K562 (cell line): ENCODE results near the gene MUC5AC. TPM values are rescaled to one million over a fixed set of nuclear protein-coding genes. Genes with fewer than 3 reads are reported as not detected.

Experiments used
- ATAC-seq: fragments of 200-7000 bp; cut with Tn5 transposase; 3 replicates; pipeline ENCODE4 v1.9.1; 2020; ENCODE audit warnings: moderate library complexity
- BruUV-seq: library from RNA; stranded (reverse); fragments of 400-500 nt; replicated peaks from 2 replicates; lab custom pipeline; 2021; lab: Mats Ljungman, UMichigan
- CTCF ChIA-PET: fragments of 300-600 bp; formaldehyde crosslinking; extraction: SDS; loops from one replicate; lab custom pipeline; 2021; ENCODE audit warnings: low intra/inter-chr PET ratio; lab: Yijun Ruan, JAX
- POLR2A ChIA-PET: fragments of 300-600, 350-650 bp; sonication (Branson Sonifier 250); formaldehyde crosslinking; extraction: SDS; loops from one replicate; lab custom pipeline; 2021; ENCODE audit warnings: antibody characterized with exemption, inconsistent platforms; lab: Yijun Ruan, JAX
- DNase-seq, 4 experiments: peaks; one replicate each; pipeline versions ENCODE4 v3.0.0 to v3.0.0-alpha.2; 2011 to 2018; ENCODE audit warnings: low spot score in 3 of 4, mixed read lengths in 3 of 4; ENCODE audit errors: extremely low read depth in 1 of 4
- FAIRE-seq: peaks from 2 replicates; lab custom pipeline; 2011; peaks lifted over from hg19 to GRCh38; lab: Jason Lieb, UNC
- H2AFZ ChIP-seq: 2 replicates; pipeline ENCODE4 v1.6.0; 2011; ENCODE audit warnings: low read depth, low read length, control low read depth, inconsistent platforms
- H3K27ac ChIP-seq: fragments of 200-600 bp; 3 replicates; pipeline ENCODE4 v1.8.0; 2011; ENCODE audit warnings: low read depth, mild to moderate bottlenecking, control low read depth, inconsistent platforms, low read length, moderate library complexity, mixed read lengths; ENCODE audit errors: extremely low read depth
- H3K27me3 ChIP-seq, 2 experiments: fragments of 300-600 bp in 1 of 2; 2 replicates in 1 of 2; 3 replicates in 1 of 2; pipeline versions ENCODE4 v1.6.0 to v1.8.0; 2011; ENCODE audit warnings: inconsistent platforms in 2 of 2, low read length in 2 of 2, mild to moderate bottlenecking in 1 of 2, mixed read lengths in 1 of 2, moderate library complexity in 1 of 2; ENCODE audit not compliant: control insufficient read depth in 2 of 2, insufficient read depth in 2 of 2
- H3K36me3 ChIP-seq: fragments of 300-600 bp; 3 replicates; pipeline ENCODE4 v1.8.0; 2011; ENCODE audit warnings: mild to moderate bottlenecking, low read length, inconsistent platforms; ENCODE audit not compliant: control insufficient read depth, insufficient read depth
- H3K4me1 ChIP-seq, 2 experiments: fragments of 200-600 bp in 1 of 2; replicated peaks in 1 of 2; 2 replicates in 1 of 2; 3 replicates in 1 of 2; pipeline versions ENCODE4 v1.5.1 to v1.8.0; 2011; ENCODE audit warnings: inconsistent platforms in 2 of 2, low read length in 2 of 2, mild to moderate bottlenecking in 1 of 2, mixed read lengths in 1 of 2, moderate library complexity in 1 of 2; ENCODE audit not compliant: control insufficient read depth in 2 of 2, insufficient read depth in 2 of 2
- H3K4me2 ChIP-seq: 2 replicates; pipeline ENCODE4 v1.6.1; 2011; ENCODE audit warnings: low read length, control low read depth, inconsistent platforms, mixed read lengths; ENCODE audit not compliant: insufficient read depth
- H3K4me3 ChIP-seq: fragments of 200-600 bp; sonication (generic), shearing (Covaris generic); 2 replicates; pipeline ENCODE4 v1.5.1; 2016; ENCODE audit warnings: control low read depth, inconsistent platforms
- H3K79me2 ChIP-seq: fragments of 200-600 bp; 3 replicates; pipeline ENCODE4 v1.8.0; 2011; ENCODE audit warnings: low read length, inconsistent platforms; ENCODE audit not compliant: control insufficient read depth, insufficient read depth
- H3K9ac ChIP-seq, 2 experiments: 2 replicates each; pipeline versions ENCODE4 v1.6.0 to v1.6.1; 2011; ENCODE audit warnings: low read depth in 2 of 2, low read length in 2 of 2, control low read depth in 1 of 2, inconsistent platforms in 1 of 2, mild to moderate bottlenecking in 1 of 2, mixed read lengths in 1 of 2; ENCODE audit not compliant: insufficient read depth in 1 of 2
- H3K9me1 ChIP-seq: one replicate; pipeline ENCODE4 v1.6.0; 2011; ENCODE audit warnings: inconsistent platforms, mild to moderate bottlenecking, low read length, moderate library complexity; ENCODE audit not compliant: control insufficient read depth, insufficient read depth
- H3K9me3 ChIP-seq: replicated peaks from 2 replicates; pipeline ENCODE4 v1.5.1; 2011; ENCODE audit warnings: low read depth, low read length, inconsistent platforms; ENCODE audit not compliant: control insufficient read depth, insufficient read depth
- H4K20me1 ChIP-seq: replicated peaks from 2 replicates; pipeline ENCODE4 v1.6.1; 2011; ENCODE audit warnings: low read length, inconsistent platforms, mixed read lengths; ENCODE audit not compliant: control insufficient read depth, insufficient read depth
- CTBP1 ChIP-seq: fragments of 450-650 bp; IDR thresholded peaks from 2 replicates; pipeline ENCODE4 v1.6.1; 2016; ENCODE audit warnings: borderline replicate concordance
- JUND ChIP-seq, 2 experiments: IDR thresholded peaks; 2 replicates in 1 of 2; 3 replicates in 1 of 2; pipeline ENCODE4 v1.6.1; 2011; ENCODE audit warnings: borderline replicate concordance in 2 of 2, low read depth in 2 of 2, low read length in 2 of 2, improper control_type of control experiment in 1 of 2, missing biosample characterization in 1 of 2, missing genetic modification characterization in 1 of 2, missing genetic modification reagents in 1 of 2
- MAZ ChIP-seq, 2 experiments: fragments of 450-650 bp in 1 of 2; sonication (generic) in 1 of 2; formaldehyde crosslinking; IDR thresholded peaks in 1 of 2; conservative IDR thresholded peaks in 1 of 2; 2 replicates each; pipeline versions ENCODE4 v1.4.0 to v1.5.0; 2020; ENCODE audit warnings: mild to moderate bottlenecking in 1 of 2, missing genetic modification reagents in 1 of 2
- MTA3 ChIP-seq: fragments of 450-650 bp; formaldehyde crosslinking; IDR thresholded peaks from 2 replicates; pipeline ENCODE4 v1.6.1; 2017; ENCODE audit warnings: mild to moderate bottlenecking, borderline replicate concordance
- RB1 ChIP-seq: fragments of 450-650 bp; IDR thresholded peaks from 2 replicates; pipeline ENCODE4 v1.6.1; 2017; ENCODE audit warnings: low read depth, mild to moderate bottlenecking
- SMC3 ChIP-seq: conservative IDR thresholded peaks from 2 replicates; pipeline ENCODE4 v1.6.1; 2011; ENCODE audit warnings: low read depth, low read length, improper control_type of control experiment; ENCODE audit not compliant: insufficient read depth
- TCF7 ChIP-seq: sonication (generic); IDR thresholded peaks from 2 replicates; pipeline ENCODE4 v1.6.1; 2016; ENCODE audit warnings: antibody characterized with exemption, borderline replicate concordance
- TEAD1 ChIP-seq, 2 experiments: fragments of 450-650 bp in 1 of 2; sonication (generic) in 1 of 2; formaldehyde crosslinking; IDR thresholded peaks; 2 replicates each; pipeline versions ENCODE4 v1.4.0 to v1.8.0; 2020 to 2022; ENCODE audit warnings: mild to moderate bottlenecking in 2 of 2, missing genetic modification reagents in 1 of 2
- ZBTB7A ChIP-seq: IDR thresholded peaks from 2 replicates; pipeline ENCODE4 v1.6.1; 2011; ENCODE audit warnings: low read depth, mild to moderate bottlenecking, low read length, moderate library complexity, borderline replicate concordance; ENCODE audit not compliant: control insufficient read depth
- ZNF780A ChIP-seq: fragments of 250-450 bp; sonication (Bioruptor Pico); IDR thresholded peaks from 2 replicates; pipeline ENCODE4 v1.5.0; 2021; ENCODE audit warnings: mild to moderate bottlenecking
- WGBS: fragments of 100-300 bp; shearing (Covaris generic); methylation state at CpG from one replicate; pipeline ENCODE4 v1.1.6; 2016; ENCODE audit warnings: low coverage, mixed read lengths; ENCODE audit not compliant: insufficient coverage; ENCODE audit errors: missing lambda C conversion rate; 5-methylcytosine and 5-hydroxymethylcytosine counted together
- in situ Hi-C: fragments of 300-500 bp; cut with MboI; formaldehyde crosslinking; loops from 4 replicates; pipeline ENCODE4 v1.15.0; 2018; ENCODE audit warnings: inconsistent platforms, mixed read lengths
- intact Hi-C: fragments of 100-400 bp; cut with micrococcal nuclease; formaldehyde crosslinking; loops from 2 replicates; pipeline ENCODE4 v1.14.2; 2022
- polyA plus RNA-seq, 8 experiments: library from polyadenylated mRNA; depleted of rRNA in 4 of 8; stranded (reverse) in 5 of 8; unstranded in 3 of 8; fragments of >200 nt; fragmentation: Nextera tagmentation in 2 of 8; fragmentation: Illumina TruSeq in 1 of 8; extraction: Ambion mirVana in 2 of 8; extraction: Trizol in 1 of 8; gene quantifications; 2 replicates each; pipeline versions ENCODE4 v1.2.1 to v1.2.3, GENCODE V29; 2011 to 2014; ENCODE audit warnings: inconsistent platforms in 1 of 8, missing spikeins in 1 of 8
- total RNA-seq, 7 experiments: library from RNA; depleted of rRNA in 6 of 7; stranded (reverse); fragments of >200 nt in 6 of 7; fragmentation: Illumina TruSeq in 2 of 7; extraction: Trizol in 2 of 7; gene quantifications; 2 replicates each; pipeline versions ENCODE4 v1.2.1 to v1.2.3, GENCODE V29; 2011 to 2021; ENCODE audit warnings: low replicate concordance in 1 of 7
- TF ChIP-seq, protein P1 (sequence below), 2 experiments: fragments of 450-650 bp; formaldehyde crosslinking in 1 of 2; IDR thresholded peaks; 2 replicates each; pipeline versions ENCODE4 v1.4.0 to v1.6.1; 2014 to 2020; ENCODE audit warnings: mild to moderate bottlenecking in 2 of 2, borderline replicate concordance in 1 of 2, low read depth in 1 of 2

Gene MUC5AC
- total and polyA plus RNA-seq, 9 of the 15 experiments (the other 6 are each of a cell fraction or from before 2014, with no cell fraction given) = not detected

DNA sequence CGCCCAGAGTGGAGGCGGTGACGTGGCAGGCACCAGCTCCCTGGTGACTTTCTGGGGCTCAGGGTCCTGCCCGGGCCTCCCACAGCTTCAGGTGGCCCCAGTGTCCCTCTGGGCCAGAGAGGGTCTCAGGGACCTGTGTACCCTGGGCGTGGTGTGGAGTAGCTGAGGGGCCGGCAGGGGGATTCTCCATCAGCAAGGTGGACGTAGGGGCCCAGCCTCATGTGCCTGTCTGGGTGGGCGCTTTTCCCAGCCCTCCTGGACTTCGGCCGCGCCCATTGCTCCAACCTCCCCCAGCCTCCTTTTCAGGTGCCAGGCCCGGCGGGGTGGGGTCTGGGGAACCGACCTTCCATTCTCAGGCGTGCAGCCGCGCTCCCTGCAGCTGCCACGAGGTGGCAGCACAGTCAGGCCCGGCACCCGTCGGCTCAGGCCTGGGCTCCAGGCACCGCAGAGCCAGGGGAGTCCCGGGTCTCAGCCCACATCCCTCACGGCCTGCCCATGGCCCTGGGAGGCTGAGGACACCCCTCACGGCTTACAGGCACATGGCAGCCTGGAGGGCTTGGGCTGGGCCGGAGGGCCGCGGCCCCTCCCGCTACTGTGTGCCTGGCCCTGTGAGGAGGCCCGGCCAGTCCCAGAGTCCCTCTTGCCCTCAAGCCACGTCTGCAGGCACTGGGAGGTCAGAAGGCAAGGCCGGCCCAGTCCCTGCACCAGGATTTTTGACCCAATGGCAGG, 45.2 kb downstream of the MUC5AC start:
- WGBS = 8% methylated on average over 26 of the region's 32 CpGs
- no peaks in the 10 kb centered on the region for H3K79me2 ChIP-seq
- H4K20me1 ChIP-seq = peaks cover 17% of the 10 kb centered on the region; the same call in 1 of the 2 replicates
- no peak overlapping the region for H3K27ac ChIP-seq
- peaks cover 0 to 78% of the 10 kb centered on the region in 2 experiments; a peak in 2 of 5 replicates for H3K4me1 ChIP-seq
- H3K9me1 ChIP-seq = no peaks in the 10 kb centered on the region
- intact Hi-C loops = loop anchor here (1.0 to 5.0 kb wide), 2 partner anchors 312 to 369 kb away; partner anchors contain the start of gene DUSP8
- FAIRE-seq (peak; percentile 51), DNase-seq (peak; percentile 67 to 91 (median 87)), ATAC-seq (peak; percentile 95)
- no peak overlapping the region for H3K4me3 ChIP-seq
- H3K27me3 ChIP-seq = peaks cover 12 to 80% of the 10 kb centered on the region in 2 experiments; a peak in 4 of 5 replicates
- in situ Hi-C loops = no loop called here
- H2AFZ ChIP-seq = no peak overlapping the region
- POLR2A ChIA-PET = no interaction called here
- no peaks in the 10 kb centered on the region for H3K9me3 ChIP-seq
- 0 out of 4 replicates have a peak overlapping the region, but pooled peaks of 1 of the 2 experiments have one; percentile 28 for H3K9ac ChIP-seq
- BruUV-seq = no TSS peak
- H3K4me2 ChIP-seq = no peak overlapping the region
- CTCF ChIA-PET = interaction anchor here (0.5 to 1.3 kb wide), 2 partner anchors 312 to 372 kb away, joined by 3 to 15 read pairs; no protein-coding TSS in a partner anchor
- H3K36me3 ChIP-seq = no peaks in the 10 kb centered on the region
- TF ChIP-seq, protein P1, sequence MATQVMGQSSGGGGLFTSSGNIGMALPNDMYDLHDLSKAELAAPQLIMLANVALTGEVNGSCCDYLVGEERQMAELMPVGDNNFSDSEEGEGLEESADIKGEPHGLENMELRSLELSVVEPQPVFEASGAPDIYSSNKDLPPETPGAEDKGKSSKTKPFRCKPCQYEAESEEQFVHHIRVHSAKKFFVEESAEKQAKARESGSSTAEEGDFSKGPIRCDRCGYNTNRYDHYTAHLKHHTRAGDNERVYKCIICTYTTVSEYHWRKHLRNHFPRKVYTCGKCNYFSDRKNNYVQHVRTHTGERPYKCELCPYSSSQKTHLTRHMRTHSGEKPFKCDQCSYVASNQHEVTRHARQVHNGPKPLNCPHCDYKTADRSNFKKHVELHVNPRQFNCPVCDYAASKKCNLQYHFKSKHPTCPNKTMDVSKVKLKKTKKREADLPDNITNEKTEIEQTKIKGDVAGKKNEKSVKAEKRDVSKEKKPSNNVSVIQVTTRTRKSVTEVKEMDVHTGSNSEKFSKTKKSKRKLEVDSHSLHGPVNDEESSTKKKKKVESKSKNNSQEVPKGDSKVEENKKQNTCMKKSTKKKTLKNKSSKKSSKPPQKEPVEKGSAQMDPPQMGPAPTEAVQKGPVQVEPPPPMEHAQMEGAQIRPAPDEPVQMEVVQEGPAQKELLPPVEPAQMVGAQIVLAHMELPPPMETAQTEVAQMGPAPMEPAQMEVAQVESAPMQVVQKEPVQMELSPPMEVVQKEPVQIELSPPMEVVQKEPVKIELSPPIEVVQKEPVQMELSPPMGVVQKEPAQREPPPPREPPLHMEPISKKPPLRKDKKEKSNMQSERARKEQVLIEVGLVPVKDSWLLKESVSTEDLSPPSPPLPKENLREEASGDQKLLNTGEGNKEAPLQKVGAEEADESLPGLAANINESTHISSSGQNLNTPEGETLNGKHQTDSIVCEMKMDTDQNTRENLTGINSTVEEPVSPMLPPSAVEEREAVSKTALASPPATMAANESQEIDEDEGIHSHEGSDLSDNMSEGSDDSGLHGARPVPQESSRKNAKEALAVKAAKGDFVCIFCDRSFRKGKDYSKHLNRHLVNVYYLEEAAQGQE (IDR thresholded peaks at IDR 0.05; ENCODE audit: borderline replicate concordance) = peak; percentile 67
- TF ChIP-seq, protein P1 (CRISPR knock-in tag; IDR thresholded peaks at IDR 0.05; ENCODE audit: low read depth) = no peak
- TF ChIP-seq ZBTB7A = 0 out of 2 replicates have a peak, but pooled peaks have one; percentile 9
- TF ChIP-seq CTBP1 = peak; percentile 38; the same call in 1 of the 2 replicates
- peak in 1 of 2 experiments; percentile 35; a peak in 1 of 4 replicates for TF ChIP-seq MAZ (CRISPR knock-in tag; conservative IDR thresholded peaks at IDR 0.05 in 1 of 2, IDR thresholded peaks at IDR 0.05 in 1 of 2)
- TF ChIP-seq JUND (IDR thresholded peaks at IDR 0.05; ENCODE audit: borderline replicate concordance, low read depth, low read length) = peak; percentile 29; the same call in 1 of the 2 replicates
- TF ChIP-seq JUND (tag; IDR thresholded peaks at IDR 0.05; ENCODE audit: borderline replicate concordance, low read depth, low read length) = no peak
- TF ChIP-seq ZNF780A (CRISPR knock-in tag) = no peak
- peak; percentile 85 for TF ChIP-seq SMC3
- TF ChIP-seq RB1 = peak; percentile 57; the same call in 1 of the 2 replicates
- TF ChIP-seq TCF7 = no peak
- 0 out of 4 replicates have a peak, but pooled peaks of 1 of the 2 experiments have one; percentile 22 for TF ChIP-seq TEAD1 (CRISPR knock-in tag; IDR thresholded peaks at IDR 0.05)
- TF ChIP-seq MTA3 = peak; percentile 27; the same call in 1 of the 2 replicates
